H9 (cell line): ENCODE measurements around the gene ARHGEF16. TPM values are rescaled to one million over a fixed set of nuclear protein-coding genes. Genes with fewer than 3 reads are reported as not detected.

Experiments used
- DNase-seq: peaks from one replicate; pipeline ENCODE4 v3.0.0-alpha.2; 2017
- H2AFZ ChIP-seq: one replicate; pipeline ENCODE4 v1.6.1; 2013; ENCODE audit warnings: mild to moderate bottlenecking, low read length, control low read depth, moderate library complexity
- H2AK5ac ChIP-seq: 2 replicates; pipeline ENCODE4 v1.6.1; 2013; ENCODE audit warnings: low read length, control low read depth, mixed read lengths; ENCODE audit not compliant: insufficient read length
- H2BK120ac ChIP-seq: one replicate; pipeline ENCODE4 v1.6.1; 2013; ENCODE audit warnings: low read depth, mild to moderate bottlenecking, low read length, control low read depth, inconsistent platforms; ENCODE audit not compliant: poor library complexity, severe bottlenecking
- H2BK12ac ChIP-seq: 2 replicates; pipeline ENCODE4 v1.6.1; 2013; ENCODE audit warnings: low read length, control low read depth, mixed read lengths, low read depth; ENCODE audit not compliant: insufficient read length
- H2BK15ac ChIP-seq: 2 replicates; pipeline ENCODE4 v1.6.1; 2013; ENCODE audit warnings: low read depth, low read length, control low read depth
- H2BK20ac ChIP-seq: one replicate; pipeline ENCODE4 v1.6.1; 2013; ENCODE audit warnings: low read depth, mild to moderate bottlenecking, low read length, control low read depth, inconsistent platforms; ENCODE audit not compliant: poor library complexity, severe bottlenecking
- H2BK5ac ChIP-seq: 2 replicates; pipeline ENCODE4 v1.6.1; 2013; ENCODE audit warnings: low read length, control low read depth, mixed read lengths; ENCODE audit not compliant: insufficient read length
- H3K14ac ChIP-seq: 2 replicates; pipeline ENCODE4 v1.6.1; 2013; ENCODE audit warnings: low read length, control low read depth; ENCODE audit not compliant: insufficient read depth
- H3K18ac ChIP-seq: 2 replicates; pipeline ENCODE4 v1.6.1; 2013; ENCODE audit warnings: low read depth, mild to moderate bottlenecking, mixed read lengths, low read length, control low read depth; ENCODE audit not compliant: insufficient read length
- H3K23ac ChIP-seq: 2 replicates; pipeline ENCODE4 v1.6.1; 2013; ENCODE audit warnings: low read length, control low read depth, mixed read lengths, low read depth; ENCODE audit not compliant: insufficient read length
- H3K23me2 ChIP-seq: 2 replicates; pipeline ENCODE4 v1.6.1; 2013; ENCODE audit warnings: low read depth, mild to moderate bottlenecking, mixed read lengths, low read length, control low read depth; ENCODE audit not compliant: insufficient read length, poor library complexity, severe bottlenecking
- H3K27ac ChIP-seq: 2 replicates; pipeline ENCODE4 v1.5.1; 2013; ENCODE audit warnings: low read length, control low read depth, mixed read lengths, low read depth; ENCODE audit not compliant: insufficient read length
- H3K27me3 ChIP-seq: 2 replicates; pipeline ENCODE4 v1.6.1; 2013; ENCODE audit warnings: low read length, control low read depth, inconsistent platforms; ENCODE audit not compliant: insufficient read depth
- H3K4ac ChIP-seq: 2 replicates; pipeline ENCODE4 v1.6.1; 2013; ENCODE audit warnings: low read depth, mild to moderate bottlenecking, control low read depth, inconsistent platforms, low read length, moderate library complexity
- H3K4me1 ChIP-seq: 2 replicates; pipeline ENCODE4 v1.6.1; 2013; ENCODE audit warnings: low read length, control low read depth, inconsistent platforms; ENCODE audit not compliant: insufficient read depth
- H3K4me2 ChIP-seq: 2 replicates; pipeline ENCODE4 v1.6.1; 2013; ENCODE audit warnings: low read length, control low read depth, mixed read lengths; ENCODE audit not compliant: insufficient read length, insufficient read depth
- H3K56ac ChIP-seq: 2 replicates; pipeline ENCODE4 v1.6.1; 2013; ENCODE audit warnings: low read depth, mild to moderate bottlenecking, mixed read lengths, low read length, control low read depth; ENCODE audit not compliant: insufficient read length
- H3K79me1 ChIP-seq: 2 replicates; pipeline ENCODE4 v1.6.1; 2013; ENCODE audit warnings: low read depth, mild to moderate bottlenecking, moderate library complexity, low read length, control low read depth, inconsistent platforms; ENCODE audit not compliant: insufficient read depth, poor library complexity, severe bottlenecking
- H3K79me2 ChIP-seq: 2 replicates; pipeline ENCODE4 v1.6.1; 2013; ENCODE audit warnings: low read length, control low read depth, inconsistent platforms; ENCODE audit not compliant: insufficient read depth
- H3K9ac ChIP-seq: 2 replicates; pipeline ENCODE4 v1.6.1; 2013; ENCODE audit warnings: low read length, control low read depth, mixed read lengths; ENCODE audit not compliant: insufficient read length; ENCODE audit errors: extremely low read depth
- H3K9me3 ChIP-seq: one replicate; pipeline ENCODE4 v1.6.1; 2013; ENCODE audit warnings: low read depth, low read length, inconsistent platforms; ENCODE audit not compliant: control insufficient read depth
- H3T11ph ChIP-seq: one replicate; pipeline ENCODE4 v1.6.1; 2013; ENCODE audit warnings: mild to moderate bottlenecking, low read length, control low read depth, inconsistent platforms
- H4K20me1 ChIP-seq: one replicate; pipeline ENCODE4 v1.6.1; 2013; ENCODE audit not compliant: control insufficient read depth, insufficient read length, insufficient read depth
- H4K5ac ChIP-seq: 2 replicates; pipeline ENCODE4 v1.6.1; 2013; ENCODE audit warnings: low read depth, mild to moderate bottlenecking, mixed read lengths, low read length, control low read depth; ENCODE audit not compliant: insufficient read length
- H4K8ac ChIP-seq: replicated peaks from 2 replicates; pipeline ENCODE4 v1.6.1; 2013; ENCODE audit warnings: low read length, control low read depth, mixed read lengths, low read depth; ENCODE audit not compliant: insufficient read length
- H4K91ac ChIP-seq: 2 replicates; pipeline ENCODE4 v1.6.1; 2013; ENCODE audit warnings: low read depth, mild to moderate bottlenecking, moderate library complexity, mixed read lengths, low read length, control low read depth; ENCODE audit not compliant: insufficient read length
- H3K27ac Mint-ChIP-seq, 3 experiments: 2 replicates in 2 of 3; 3 replicates in 1 of 3; pipeline ENCODE4 v1.8.0; 2020 to 2021; ENCODE audit warnings: mixed read lengths in 3 of 3, mild to moderate bottlenecking in 1 of 3, moderate library complexity in 1 of 3
- H3K27me3 Mint-ChIP-seq: 2 replicates; pipeline ENCODE4 v1.8.0; 2021; ENCODE audit warnings: low read depth, mild to moderate bottlenecking, moderate library complexity, mixed read lengths
- H3K36me3 Mint-ChIP-seq, 3 experiments: 2 replicates in 2 of 3; 3 replicates in 1 of 3; pipeline ENCODE4 v1.8.0; 2020 to 2021; ENCODE audit warnings: low read depth in 3 of 3, mixed read lengths in 3 of 3; ENCODE audit not compliant: insufficient read depth in 1 of 3
- H3K4me1 Mint-ChIP-seq, 2 experiments: 2 replicates each; pipeline ENCODE4 v1.8.0; 2020; ENCODE audit warnings: mixed read lengths in 2 of 2
- H3K4me3 Mint-ChIP-seq, 2 experiments: 2 replicates in 1 of 2; 3 replicates in 1 of 2; pipeline ENCODE4 v1.8.0; 2020 to 2021; ENCODE audit warnings: mild to moderate bottlenecking in 2 of 2, mixed read lengths in 2 of 2, moderate library complexity in 1 of 2
- H3K9me3 Mint-ChIP-seq, 2 experiments: 2 replicates in 1 of 2; 3 replicates in 1 of 2; pipeline ENCODE4 v1.8.0; 2020; ENCODE audit warnings: mild to moderate bottlenecking in 2 of 2, mixed read lengths in 2 of 2, moderate library complexity in 1 of 2
- WGBS: extraction: QIAGEN DNeasy Blood & Tissue Kit; methylation state at CpG from one replicate; pipeline ENCODE4 v1.1.7; 2013; ENCODE audit warnings: missing lambda C conversion rate, low lambda C conversion rate, mixed read lengths; ENCODE audit not compliant: insufficient read length; ENCODE audit errors: extremely low coverage; 5-methylcytosine and 5-hydroxymethylcytosine counted together
- total RNA-seq: library from RNA; stranded (reverse); gene quantifications from 2 replicates; pipeline ENCODE4 v1.2.1, GENCODE V29; 2021
- TF ChIP-seq, protein P1 (sequence below): fragments of 200-600 bp; sonication (generic); conservative IDR thresholded peaks from 3 replicates; pipeline ENCODE4 v1.8.0; 2021; ENCODE audit warnings: antibody characterized with exemption, mild to moderate bottlenecking

The ARHGEF16 gene
- total RNA-seq, 1 experiment from 2014 or later = 48.5 TPM

DNA sequence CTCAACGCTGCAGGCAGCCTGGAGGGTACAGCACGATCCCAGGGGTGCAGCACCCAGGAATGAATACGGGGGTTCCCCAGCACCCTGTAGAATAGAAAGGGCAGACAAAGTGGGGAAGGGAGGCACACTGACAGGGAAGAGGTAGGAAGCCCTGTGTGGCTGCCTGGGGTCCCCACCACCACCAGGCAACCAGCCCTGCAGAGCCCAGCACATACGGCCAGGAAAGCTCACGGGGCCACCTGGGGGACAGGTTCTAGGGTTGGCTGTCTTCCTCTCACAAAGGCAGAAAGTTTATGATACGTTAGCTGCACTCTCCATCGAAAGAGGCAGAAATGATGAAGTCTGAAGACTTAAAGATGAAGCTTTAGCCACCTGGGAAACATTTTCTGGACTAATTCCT lies 52.5 kb downstream of the ARHGEF16 start:
- Histone ChIP-seq H3K23ac (no peak overlapping the region), H3K14ac (no peak overlapping the region), H2BK5ac (no peak overlapping the region), H3K4me1 (no peaks in the 10 kb centered on the region), H4K8ac (no peak overlapping the region), H3K4ac (no peak overlapping the region), H3K4me2 (no peak overlapping the region), H3K23me2 (no peaks in the 10 kb centered on the region), H3K27ac (no peak overlapping the region), H4K5ac (no peak overlapping the region), H4K20me1 (peaks cover 3% of the 10 kb centered on the region), H3K27me3 (no peaks in the 10 kb centered on the region), H3K56ac (no peak overlapping the region), H2AK5ac (no peak overlapping the region), H3K79me1 (no peaks in the 10 kb centered on the region), H2BK20ac (no peak overlapping the region), H3T11ph (no peak overlapping the region), H2AFZ (no peak overlapping the region), H3K9me3 (no peaks in the 10 kb centered on the region), H2BK12ac (no peak overlapping the region), H4K91ac (no peak overlapping the region), H3K9ac (no peak overlapping the region), H2BK120ac (no peak overlapping the region), H3K79me2 (no peaks in the 10 kb centered on the region), H3K18ac (no peak overlapping the region), H2BK15ac (no peak overlapping the region)
- no peaks in the 10 kb centered on the region for H3K4me1 Mint-ChIP-seq
- no peaks in the 10 kb centered on the region; a peak in 2 of 7 replicates for H3K36me3 Mint-ChIP-seq
- H3K27me3 Mint-ChIP-seq = no peaks in the 10 kb centered on the region
- H3K27ac Mint-ChIP-seq = no peak overlapping the region
- no peak for DNase-seq
- TF ChIP-seq, protein P1, sequence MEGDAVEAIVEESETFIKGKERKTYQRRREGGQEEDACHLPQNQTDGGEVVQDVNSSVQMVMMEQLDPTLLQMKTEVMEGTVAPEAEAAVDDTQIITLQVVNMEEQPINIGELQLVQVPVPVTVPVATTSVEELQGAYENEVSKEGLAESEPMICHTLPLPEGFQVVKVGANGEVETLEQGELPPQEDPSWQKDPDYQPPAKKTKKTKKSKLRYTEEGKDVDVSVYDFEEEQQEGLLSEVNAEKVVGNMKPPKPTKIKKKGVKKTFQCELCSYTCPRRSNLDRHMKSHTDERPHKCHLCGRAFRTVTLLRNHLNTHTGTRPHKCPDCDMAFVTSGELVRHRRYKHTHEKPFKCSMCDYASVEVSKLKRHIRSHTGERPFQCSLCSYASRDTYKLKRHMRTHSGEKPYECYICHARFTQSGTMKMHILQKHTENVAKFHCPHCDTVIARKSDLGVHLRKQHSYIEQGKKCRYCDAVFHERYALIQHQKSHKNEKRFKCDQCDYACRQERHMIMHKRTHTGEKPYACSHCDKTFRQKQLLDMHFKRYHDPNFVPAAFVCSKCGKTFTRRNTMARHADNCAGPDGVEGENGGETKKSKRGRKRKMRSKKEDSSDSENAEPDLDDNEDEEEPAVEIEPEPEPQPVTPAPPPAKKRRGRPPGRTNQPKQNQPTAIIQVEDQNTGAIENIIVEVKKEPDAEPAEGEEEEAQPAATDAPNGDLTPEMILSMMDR = no peak
- no peak overlapping the region for H3K4me3 Mint-ChIP-seq
- WGBS = no CpG with 5 or more reads among the region's 7 CpGs
- no peaks in the 10 kb centered on the region for H3K9me3 Mint-ChIP-seq
